HG03432 (cell line): ENCODE results near the gene DNER.
"Not testable (repeated sequence)": the region's sequence is repeated elsewhere in the genome, so short reads cannot be mapped to it uniquely, and the experiment has no call there.

ENCODE experiments used
- ATAC-seq: cut with Tn5 transposase; IDR thresholded peaks from one replicate; pipeline ENCODE4 v1.9.1; 2021; ENCODE audit warnings: mild to moderate bottlenecking, moderate library complexity; ENCODE audit not compliant: unreplicated experiment

The DNER gene

GRCh38 chr2:229719926-229720647 lies 5.7 kb upstream of the DNER start:
- ATAC-seq: no peak

DNA sequence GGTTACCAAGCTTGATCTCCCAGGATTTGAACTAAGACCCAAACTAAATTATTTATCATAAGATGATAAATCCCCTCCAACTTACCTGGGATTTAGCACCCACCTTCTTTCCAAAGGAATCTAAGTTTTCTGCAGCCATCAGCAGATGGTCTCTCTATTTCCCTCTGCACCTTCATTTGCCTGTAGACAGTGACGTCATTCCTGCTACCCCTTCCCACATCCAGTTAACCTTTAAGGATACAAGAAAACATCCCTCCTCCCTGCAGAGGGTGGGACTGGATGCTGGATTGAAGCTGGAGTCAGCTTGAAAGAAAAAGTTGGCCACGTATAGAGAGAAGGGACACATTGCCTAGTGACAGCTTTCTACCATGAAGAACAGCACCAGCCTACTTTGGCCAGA lies 3.7 kb upstream of the DNER start:
- ATAC-seq: no peak

DNA sequence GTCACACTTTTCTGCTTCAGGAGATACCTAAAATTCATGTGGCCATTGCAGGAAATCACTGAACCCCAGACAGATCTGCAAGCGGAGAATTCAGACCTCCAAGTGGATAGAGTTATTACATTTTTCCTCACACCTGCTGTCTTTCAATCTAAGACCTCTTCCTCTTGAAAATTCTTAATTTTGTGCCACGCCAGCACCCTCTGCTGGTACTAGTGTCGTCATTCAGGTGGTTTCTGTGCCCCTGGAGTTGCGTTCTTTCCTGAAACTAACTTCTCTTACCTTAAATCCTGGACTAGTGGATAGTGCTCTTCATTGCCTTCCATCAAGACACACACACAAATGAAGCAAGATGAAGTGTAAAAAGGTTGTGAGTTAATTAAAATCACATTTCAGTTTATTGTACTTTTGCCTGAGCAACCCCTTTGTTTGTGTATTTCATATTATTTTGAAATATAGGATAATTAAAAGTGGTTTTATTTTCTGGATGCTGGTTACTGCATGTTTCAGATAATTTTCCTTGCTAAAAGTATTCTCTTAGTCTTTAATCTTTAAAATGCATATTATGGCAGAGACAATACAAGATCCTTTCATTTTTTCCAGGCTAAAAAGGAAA lies 1.6 kb upstream of the DNER start:
- ATAC-seq: no peak

- ATAC-seq: peak; percentile 37
Observed at GRCh38 chr2:229714736-229715541, 584 bp upstream of the DNER start.

DNA sequence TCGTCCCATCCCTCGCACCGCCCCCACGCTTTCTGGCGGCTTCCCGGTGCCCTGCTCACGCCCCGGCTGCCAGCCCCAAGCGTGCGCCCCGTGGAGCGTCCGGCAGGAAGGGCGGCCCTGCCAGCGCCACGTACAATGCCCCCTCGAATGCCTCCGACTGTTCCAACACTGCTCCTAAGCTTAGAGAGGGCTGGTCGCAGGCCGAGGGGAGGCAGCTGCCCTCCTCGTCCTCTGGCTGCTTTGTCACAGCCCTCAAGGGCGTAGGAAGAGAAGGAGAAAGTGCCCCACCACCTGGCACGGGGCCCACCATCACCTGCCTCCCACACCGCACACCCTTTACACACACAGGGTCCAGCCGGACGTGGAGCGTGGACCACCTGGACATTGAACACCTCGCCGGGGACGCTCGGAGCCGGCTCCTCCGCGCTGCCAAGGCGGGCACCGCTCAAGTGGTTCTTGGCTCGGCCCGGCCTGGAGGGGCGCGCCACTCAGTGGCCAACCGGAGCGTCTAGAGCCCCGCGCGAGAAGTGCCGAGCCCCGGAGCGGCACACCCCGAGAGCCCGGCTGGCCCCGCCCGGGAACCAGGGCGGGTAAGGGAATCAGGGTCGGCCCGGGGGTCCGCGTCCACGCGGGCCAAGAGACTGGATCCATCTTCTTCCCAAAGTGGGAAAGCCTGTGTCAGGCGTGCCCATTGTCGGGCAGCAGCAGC lies 830 bp downstream of the DNER start:
- peak; percentile 25 for ATAC-seq

DNA sequence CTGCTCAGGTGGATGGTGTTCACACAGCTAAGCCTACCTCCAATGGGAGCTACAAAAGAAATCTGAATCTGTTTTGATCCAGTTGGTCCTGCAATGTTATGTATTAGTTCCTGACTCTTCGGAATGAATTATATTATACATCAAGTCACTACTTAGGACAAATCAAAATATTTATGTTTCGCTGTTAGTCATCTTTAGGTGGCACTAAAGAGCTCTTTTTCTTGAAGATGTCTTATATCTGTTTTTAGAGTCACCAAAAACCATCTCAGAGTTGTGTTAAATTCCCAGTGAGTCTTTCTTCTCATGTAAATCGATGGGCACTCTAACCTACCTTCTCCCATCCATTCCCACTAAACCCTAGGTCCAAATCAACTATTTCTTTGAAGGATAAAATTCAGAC lies 2.2 kb downstream of the DNER start:
- ATAC-seq: no peak

GRCh38 chr2:229708335-229708734 lies 6.0 kb downstream of the DNER start:
- no peak for ATAC-seq

DNA sequence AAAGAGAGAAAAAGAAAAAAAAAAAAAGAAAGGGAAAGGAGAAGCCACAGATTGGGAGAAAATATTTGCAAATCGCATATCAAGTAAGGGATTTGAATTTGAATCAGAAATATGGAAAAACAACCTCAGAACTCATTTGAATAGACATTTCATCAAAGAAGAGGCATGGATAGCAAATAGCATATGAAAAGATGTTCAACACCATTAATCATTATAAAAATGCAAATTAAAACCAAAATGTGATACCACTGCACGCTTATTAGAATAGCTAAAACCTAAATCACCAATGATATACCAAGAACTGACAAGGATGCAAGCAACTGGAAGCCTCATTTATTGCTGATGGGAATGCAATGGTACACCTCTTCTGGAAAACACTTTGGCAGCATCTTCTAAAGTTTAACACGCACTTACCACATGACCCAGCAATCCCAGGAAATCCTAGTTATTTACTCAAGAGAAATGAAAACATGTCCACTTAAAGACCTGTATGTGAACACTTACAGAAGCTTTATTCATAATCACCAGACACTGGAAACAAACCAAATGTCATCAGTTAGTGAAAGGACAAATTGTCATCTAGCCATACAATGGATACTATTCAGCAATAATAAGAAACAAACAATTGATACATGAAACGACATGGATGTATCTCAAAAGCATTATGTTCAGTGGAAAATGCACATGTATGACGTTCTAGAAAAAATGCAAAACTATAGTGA lies 10.3 kb downstream of the DNER start:
- no peak for ATAC-seq

DNA sequence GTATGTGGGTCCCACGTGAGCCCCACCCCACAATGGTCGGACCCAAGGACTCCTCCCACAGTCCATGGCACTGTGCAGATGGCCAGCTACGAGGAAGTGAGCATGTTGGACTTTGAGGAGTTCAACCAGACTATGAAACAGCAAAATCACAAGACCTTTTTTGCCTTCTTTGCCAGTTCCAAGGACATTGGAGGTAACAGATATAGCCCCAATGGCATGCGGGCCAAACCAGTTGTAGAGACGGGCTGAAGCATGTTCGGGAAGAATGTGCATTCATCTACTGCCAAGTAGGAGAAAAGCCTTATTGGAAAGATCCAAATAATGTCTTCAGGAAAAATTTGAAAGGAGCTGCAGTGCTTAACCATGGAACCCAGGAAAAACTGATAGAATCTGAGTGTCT lies 12.6 kb downstream of the DNER start:
- ATAC-seq: no peak

GRCh38 chr2:229701062-229701461 lies 13.3 kb downstream of the DNER start:
- no peak for ATAC-seq

GRCh38 chr2:229695961-229696360 lies 18.4 kb downstream of the DNER start:
- no peak for ATAC-seq

- not testable (repeated sequence) for ATAC-seq
Observed at GRCh38 chr2:229693845-229694244, 20.5 kb downstream of the DNER start.

GRCh38 chr2:229691631-229692030 lies 22.7 kb downstream of the DNER start:
- no peak for ATAC-seq

DNA sequence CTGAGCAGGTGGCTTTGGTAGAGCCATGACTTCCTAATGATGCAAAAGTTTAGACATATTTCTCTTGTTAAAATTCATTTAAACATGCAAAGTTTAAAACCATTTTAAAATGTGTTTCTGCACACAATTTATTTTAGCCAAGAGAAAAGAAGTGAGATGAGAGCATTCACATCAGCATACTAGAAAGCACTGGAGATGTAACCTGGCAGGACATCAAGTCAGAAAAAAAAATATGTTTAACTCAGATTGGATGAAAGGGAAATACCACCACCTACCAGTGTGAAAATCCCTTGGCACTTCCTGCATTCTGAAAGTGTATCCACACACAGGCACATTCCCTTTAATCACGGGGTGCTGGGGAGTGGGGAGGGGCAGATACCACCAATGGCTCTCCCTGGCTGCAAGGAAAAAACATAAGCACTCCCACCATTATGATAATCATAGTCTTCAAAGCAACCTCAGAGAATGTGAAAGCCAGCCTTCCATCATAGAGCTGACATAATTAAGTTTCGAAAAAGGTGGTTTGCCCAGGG lies 25.0 kb downstream of the DNER start:
- no peak for ATAC-seq

- no peak for ATAC-seq
Observed at GRCh38 chr2:229688141-229688540, 26.2 kb downstream of the DNER start.

DNA sequence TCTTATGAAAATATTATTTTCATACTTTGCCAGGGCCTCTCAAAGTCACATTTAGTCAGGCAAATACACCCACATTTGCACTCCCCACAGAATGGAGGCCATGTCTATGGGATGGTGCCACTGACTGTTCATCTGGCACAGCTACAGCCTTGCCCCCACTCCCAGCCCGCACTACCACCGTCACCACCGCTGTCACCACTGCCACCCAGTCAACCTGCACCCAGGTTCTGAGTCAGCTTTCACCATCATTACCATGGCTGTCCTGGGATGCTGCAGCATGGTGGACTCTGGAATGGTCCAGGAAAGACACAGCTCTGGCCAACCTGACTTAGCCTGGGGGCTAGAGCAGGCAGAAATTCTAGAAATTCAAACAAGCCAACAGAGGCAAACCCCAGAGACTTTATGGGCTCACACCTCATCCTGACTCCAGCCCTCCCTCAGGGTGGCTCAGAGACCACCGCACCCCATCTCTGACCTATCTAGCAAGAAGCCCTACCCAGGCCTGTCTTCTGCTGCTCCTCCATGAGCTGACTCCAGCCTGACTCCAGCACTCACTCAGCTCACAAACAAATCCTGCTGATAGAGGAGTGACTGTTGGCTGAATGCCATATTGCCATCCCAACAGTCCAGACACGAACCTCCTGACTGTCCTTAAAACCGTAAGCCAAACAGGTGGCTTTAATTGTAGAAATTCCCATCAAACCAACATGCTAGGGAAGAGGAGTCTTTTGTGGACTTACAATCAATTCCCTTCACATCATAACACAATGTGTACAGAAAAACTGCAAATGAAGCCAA lies 28.0 kb downstream of the DNER start:
- no peak for ATAC-seq

- ATAC-seq: no peak
Observed at GRCh38 chr2:229684942-229685562, 29.3 kb downstream of the DNER start.

DNA sequence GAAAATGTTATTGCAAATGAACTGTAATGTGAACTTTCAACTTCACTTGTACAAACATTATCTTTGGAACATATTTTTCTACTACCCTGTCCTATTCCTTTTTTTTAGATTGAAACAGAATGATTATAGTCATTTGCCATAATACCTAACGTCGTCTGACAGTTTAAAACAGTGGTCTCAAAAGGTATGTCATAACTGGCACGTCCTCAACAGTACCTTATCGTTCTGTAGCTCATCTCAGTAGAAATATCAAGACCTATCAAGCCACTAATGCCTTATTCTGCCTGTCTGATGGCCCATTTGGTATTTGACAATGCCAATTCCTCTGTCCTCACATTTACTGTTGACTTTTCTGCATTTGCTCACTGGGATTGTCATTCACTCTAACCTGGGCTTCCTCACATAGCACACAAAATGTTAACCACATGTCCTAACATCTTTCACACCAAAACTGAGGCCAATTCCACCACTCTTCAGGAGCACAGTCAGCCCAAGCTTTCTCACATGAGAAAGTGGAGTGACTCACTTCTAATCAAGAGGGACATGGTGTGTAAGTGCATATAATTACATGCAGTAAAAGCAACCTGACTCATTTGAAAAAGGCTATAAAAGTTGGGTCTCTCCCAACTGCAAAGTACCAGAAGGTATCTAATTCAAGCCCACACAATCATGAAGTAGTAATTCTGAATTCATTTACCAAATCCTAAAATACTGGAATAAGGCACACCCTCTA lies 34.8 kb downstream of the DNER start:
- ATAC-seq: no peak

DNA sequence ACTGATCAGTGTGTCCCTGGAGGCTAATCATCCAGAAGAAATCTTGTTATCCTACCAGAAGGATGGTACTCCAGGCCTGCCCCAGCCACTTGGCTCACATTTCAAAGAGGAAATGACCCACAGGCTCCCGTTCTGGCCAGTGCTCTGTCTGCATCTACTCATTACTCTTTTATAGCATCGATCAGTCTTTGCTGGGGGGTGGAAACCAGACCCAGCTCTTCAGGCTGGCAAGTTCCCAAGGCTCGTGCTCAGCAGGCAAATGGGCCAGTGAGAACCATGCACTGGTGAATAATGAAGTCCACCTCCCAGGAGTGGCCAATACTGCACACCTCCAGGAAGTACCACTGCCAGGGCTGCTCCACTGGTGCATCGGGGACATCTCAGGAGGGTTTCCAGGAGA lies 38.8 kb downstream of the DNER start:
- no peak for ATAC-seq
